Umbilical cord (tissue), 2 donors: Measurements from ENCODE around the gene CTSS. TPM values are rescaled to one million over a fixed set of nuclear protein-coding genes. Genes with fewer than 3 reads are reported as not detected.
A peak's percentile ranks its signal among the peaks of the same experiment; 100 is the strongest.
"Not testable (repeated sequence)": the region's sequence is repeated elsewhere in the genome, so short reads cannot be mapped to it uniquely, and the experiment has no call there.

ENCODE experiments used
- DNase-seq: peaks from one replicate; pipeline ENCODE4 v3.0.0-alpha.2; 2015; ENCODE audit warnings: low spot score
- total RNA-seq: library from RNA; depleted of rRNA; stranded (reverse); fragments of >200 nt; gene quantifications from one replicate; pipeline ENCODE4 v1.2.3, GENCODE V29; 2014; ENCODE audit warnings: low replicate concordance; ENCODE audit not compliant: insufficient read depth

CTSS gene
- total RNA-seq, 1 donor from 2014 or later, result 64.5 TPM

DNA sequence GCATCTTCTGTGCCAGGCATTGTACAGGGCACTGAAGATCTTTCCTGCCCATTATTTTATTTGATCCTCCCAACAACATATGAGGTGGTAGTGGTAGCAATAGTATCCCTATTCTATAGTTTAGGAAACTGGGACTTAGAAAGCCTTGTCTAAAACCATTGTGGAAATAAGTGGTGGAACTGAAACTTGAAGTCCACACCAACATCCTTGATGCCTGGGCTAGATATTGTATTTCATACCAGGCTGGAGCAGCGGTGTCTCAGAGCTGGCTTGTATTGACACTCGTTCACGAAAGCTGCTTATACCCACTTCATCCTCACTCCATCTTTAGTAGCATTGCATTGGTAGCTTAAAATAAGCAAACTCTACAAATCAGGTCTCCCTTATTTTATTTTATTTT is 9.7 kb upstream of the CTSS start:
- no peak for DNase-seq

DNA sequence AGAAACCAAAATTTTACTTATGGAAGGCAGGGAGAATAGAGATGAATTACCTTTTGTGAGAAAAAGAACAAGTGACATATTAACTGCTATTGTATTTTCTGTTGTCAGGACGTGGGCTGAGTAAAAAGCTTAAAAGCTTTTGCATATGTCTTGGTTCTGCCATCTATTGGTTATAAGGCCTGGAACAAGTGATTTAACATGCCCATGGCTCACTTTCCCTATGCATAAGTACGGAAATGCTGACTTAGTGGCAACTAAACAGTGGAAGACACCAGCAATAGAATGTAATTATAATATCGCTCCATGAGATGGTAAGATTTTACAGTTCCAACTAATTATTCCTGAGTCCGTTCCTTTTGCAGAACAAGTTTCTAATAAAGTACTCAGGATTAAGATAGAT is 6.7 kb upstream of the CTSS start:
- no peak for DNase-seq

DNA sequence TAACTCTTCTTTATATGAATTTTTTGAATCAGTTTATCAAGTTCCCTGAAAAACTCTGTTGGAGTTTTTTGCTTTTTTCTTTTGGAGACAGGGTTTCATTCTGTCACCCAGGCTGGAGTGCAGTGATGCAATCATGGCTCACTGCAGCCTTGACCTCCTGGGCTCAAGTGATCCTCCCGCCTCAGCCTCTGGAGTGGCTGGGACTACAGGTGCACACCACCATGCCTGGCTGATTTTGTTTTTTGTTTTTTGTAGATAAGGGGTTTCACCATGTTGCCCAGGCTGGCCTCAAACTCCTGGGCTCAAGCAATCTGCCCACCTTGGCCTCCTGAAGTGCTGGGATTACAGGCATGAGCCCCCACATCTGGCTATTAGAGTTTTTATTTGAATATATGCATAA is 2.1 kb upstream of the CTSS start:
- not testable (repeated sequence) for DNase-seq

DNA sequence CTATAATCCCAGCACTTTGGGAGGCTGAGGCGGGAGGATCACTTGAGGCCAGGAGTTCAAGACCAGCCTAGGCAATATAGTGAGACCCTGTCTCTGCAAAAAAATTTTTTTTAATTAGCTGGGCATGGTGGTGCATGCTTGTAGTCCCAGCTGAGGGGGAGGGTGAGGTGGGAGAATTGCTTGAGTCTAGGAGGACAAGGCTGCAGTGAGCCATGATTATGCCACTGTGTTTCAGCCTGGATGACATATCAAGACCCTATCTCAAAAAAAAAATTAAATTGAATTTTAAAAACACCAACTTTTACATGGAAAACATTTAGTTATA is 361 bp upstream of the CTSS start:
- DNase-seq, result not testable (repeated sequence)

DNA sequence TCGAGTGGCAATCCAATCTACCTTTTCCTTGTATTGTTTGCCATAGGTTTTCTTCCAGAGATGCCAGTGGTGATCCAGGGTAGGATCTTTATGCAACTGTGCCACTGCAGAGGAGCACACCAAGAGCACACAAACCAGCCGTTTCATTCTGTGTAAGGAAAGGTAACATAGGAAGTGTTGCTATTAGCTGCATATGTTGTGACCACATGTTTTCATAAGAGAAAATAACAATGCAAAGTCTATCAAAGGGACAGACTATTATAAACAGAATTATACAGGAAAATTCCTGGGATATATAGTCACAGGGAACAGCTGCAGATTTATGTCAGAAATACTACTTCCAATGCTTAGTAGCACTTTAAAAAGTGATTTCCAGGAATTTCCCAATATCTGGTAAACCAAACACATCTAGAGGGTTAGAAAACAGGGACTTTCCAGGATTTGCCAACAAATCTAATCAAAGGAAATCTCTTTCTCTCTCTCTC is 919 bp downstream of the CTSS start:
- peak; percentile 33 for DNase-seq

DNA sequence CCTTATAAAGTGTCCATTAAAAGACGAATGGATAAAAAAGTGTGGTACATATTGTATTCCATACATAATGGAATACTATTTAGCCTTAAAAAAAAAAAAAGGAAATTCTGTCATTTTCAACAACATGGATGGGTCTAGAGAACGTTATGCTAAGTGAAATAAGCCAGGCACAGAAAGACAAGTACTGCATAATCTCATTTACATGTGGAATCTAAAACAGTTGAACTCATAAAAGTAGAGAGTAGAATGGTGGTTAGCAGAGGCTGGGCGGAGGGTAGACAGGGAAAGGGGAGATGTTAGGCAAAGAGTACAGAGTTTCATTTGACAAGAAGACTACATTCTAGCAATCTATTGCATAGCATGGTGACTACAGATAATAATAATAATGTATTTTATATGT is 2.6 kb downstream of the CTSS start:
- no peak for DNase-seq

DNA sequence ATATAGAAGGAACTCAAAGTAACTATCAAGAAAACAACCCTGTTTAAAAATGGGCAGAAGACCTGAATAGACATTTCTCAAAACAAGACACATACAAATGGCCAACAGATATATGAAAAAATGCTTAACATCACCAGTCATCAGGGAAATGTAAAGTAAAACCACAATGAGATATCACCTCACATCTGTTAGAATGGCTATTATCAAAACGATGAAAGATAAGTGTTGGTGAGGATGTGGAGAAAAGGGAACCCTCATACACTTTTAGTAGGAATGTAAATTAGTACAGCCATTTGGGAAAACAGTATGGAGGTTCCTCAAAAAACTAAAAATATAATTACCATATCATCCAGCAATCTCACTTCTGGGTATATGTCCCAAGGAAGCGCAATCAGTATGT is 3.0 kb downstream of the CTSS start:
- DNase-seq, result no peak

DNA sequence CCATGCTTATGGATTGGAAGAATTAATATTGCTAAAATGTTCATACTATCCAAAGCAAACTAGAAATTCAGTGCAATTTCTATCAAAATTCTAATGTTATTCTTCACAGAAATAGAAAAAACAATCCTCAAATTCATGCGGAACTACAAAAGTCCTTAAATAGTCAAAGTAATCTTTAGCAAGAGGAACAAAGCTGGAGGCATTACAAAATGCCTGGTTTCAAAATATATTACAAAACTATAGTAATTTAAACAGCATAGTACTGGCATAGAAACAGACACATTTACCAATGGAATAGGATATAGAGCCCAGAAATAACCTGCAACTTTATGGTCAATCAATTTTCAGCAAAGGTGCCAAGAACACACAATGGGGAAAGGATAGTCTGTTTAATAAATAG is 3.8 kb downstream of the CTSS start:
- DNase-seq, result no peak

DNA sequence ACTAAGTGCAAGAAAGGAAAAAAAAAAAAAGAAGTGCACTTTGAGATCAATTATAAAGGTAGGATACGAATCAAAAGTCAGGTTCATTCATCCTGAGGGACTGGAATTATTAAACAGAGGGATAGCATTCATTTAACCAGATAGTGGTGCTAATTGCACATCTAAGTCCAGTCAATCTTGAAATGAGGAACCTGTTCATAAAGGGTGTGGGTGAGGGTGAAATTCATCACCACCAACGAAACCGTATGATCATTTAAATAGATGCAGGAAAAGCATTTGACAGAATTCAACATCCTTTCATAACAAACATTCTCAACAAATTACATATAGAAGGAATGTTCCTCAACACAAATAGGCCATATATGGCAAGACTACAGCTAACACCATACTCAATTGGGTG is 5.6 kb downstream of the CTSS start:
- no peak for DNase-seq

DNA sequence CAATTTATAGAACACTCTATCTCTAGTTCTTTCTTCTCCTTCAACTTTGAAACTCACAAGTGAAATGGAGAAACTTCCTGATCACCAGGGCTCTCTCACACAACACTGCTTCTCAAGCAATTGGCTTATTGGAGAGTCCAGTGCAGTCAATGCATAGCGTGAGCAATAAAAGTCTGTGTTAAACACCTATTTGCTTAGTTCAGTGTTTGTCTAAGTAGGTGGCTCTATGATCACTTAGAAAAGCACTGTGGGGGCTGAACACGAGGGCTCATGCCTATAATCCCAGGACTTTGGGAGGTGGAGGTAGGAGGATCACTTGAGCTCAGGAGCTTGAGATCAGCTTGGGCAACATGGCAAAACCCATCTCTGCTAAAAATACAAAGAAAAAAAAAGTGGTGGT is 12.2 kb downstream of the CTSS start:
- no peak for DNase-seq

DNA sequence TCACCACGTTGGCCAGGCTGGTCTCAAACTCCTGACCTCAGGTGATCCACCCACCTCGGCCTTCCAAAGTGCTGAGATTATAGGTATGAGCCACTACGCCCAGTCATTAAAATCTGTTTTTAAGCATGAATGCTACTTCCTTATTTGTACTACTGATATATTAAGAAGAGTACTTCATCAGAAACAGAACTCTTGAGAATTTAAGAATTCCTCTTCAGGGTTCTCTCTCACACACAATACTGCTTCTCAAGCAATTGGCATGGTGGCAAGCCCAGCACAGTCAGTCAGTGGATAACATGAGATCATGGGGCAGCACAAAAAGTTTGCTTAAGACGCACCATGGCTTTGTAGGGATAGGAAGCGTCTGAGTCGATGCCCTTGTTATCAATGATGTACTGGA is 14.1 kb downstream of the CTSS start:
- DNase-seq, result no peak

DNA sequence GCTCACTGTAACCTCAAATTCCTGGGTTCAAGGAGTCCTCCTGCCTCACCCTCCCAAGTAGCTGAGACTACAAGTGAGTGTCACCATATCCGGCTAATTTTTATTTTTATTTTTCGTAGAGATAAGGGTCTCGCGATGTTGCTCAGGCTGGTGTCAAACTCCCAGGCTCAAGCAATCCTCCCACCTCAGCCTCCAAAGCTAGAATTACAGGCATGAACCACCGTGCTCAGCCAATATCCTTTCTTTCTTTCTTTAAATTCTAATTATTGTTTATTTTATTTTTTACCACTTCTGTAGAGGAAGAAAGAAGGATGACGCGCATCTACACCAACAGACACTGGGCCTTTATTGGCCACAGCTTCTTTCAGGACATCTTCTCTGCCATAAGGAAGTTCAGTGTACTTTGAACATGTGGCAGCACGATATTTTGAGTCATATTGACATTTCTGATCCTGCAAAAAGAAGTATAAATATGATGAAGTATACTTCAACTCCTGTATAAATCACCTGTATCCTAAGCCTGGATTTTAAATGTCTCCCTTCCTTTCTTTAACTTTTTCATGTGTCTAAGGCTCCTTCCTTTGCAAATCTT is 15.8 kb downstream of the CTSS start:
- DNase-seq, result no peak

DNA sequence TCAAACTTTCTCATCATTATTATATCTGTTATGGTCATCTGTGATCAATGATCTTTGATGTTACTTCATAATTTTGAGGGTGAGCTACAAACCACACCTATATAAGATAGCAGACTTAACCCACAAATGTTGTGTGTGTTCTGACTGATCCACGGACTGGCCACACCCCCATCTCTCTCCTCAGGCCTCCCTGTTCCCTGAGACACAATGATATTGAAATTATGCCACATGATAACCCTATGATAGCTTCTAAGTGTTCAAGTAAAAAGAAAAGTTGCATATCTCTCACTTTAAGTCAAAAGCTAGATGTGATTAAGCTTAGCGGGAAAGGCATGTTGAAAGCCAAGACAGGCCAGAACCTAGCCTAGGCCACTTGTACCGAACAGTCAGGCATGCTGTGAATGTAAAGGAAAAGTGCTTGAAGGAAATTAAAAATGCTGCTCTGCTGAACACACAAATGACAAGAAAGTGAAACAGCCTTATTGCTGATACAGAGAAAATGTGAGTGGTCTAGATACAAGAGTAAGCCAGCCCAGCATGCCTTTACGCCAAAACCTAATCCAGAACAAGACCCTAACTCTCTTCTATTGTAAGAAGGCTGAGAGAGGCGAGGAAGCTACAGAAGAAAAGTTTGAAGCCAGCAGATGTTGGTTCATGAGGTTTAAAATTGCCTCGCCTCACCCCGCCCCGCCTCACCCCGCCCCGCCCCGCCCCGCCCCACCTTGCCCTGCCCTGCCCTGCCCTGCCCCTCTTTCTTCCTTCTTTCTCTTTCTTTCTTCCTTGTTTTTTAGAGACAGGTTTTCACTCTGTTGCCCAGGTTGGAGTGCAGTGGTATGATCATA is 16.5 kb downstream of the CTSS start:
- no peak for DNase-seq

DNA sequence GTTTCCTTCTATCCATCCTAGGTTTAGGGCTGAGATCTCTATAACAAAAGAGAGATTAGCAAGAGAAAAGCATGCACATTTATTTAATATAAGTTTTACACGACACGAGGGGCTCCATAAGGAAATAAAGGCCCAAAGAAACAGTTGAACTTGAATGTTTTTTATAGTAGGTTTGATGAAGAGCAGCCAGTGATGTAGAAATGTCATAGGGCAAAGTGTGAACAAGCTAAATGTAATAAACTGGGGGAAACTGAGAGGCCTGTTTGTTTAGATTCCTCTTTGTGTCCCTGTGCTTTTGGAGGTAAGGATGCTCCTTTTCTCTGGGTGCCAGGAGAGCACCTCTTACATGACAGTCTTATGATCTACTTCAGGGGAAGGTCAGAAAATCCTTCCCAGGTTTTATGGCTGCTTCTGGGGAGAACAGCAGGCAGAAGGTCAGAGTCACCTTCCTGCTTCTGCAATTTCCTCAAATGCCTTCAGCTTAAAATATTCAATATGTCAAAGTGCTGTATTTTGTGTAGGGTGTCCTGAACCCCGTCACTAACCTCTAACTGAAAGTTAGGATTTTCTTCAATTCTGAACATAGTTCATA is 35.4 kb downstream of the CTSS start:
- no peak for DNase-seq

DNA sequence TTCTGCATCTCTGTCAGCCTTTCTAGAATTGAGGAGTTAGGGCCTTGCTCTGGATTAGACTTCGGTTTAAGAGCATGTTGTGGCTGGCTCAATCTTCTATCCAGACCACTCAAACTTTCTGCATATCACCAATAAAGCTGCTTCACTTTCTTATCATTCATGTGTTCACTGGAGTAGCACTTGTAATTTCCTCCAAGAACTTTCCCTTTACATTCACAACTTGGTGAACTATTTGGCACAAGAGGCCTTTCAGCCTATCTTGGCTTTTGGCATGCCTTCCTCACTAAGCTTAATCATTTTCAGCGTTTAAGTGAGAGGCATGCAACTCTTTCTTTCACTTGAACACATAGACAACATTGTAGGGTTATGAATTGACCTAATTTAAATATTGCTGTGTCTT is 41.2 kb downstream of the CTSS start:
- DNase-seq, result no peak

DNA sequence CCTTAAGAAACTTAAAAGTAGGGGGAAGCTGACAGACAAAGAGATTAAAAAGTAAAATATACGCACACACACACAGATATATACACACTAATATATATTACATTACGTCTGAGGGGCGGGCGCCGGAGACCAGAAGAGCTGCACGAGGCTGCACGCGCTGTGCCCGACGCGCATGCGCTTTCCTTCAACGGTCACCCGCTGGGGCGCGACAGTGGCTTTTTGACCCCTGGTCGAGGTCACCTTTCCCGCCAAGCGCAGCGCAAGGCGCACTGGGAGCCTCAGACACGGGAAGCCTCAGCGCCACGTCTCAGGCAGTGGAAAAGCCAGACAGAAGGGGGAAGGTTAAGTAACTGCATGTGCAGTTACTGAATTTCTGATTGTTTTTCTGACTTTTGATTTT is 44.9 kb downstream of the CTSS start, which contains the start of gene HORMAD1:
Gene HORMAD1, minus strand, starts transcription at position 193 of the 400 bp plus-strand sequence. CDS start 1,390 bp downstream, outside the sequence.
- no peak for DNase-seq

DNA sequence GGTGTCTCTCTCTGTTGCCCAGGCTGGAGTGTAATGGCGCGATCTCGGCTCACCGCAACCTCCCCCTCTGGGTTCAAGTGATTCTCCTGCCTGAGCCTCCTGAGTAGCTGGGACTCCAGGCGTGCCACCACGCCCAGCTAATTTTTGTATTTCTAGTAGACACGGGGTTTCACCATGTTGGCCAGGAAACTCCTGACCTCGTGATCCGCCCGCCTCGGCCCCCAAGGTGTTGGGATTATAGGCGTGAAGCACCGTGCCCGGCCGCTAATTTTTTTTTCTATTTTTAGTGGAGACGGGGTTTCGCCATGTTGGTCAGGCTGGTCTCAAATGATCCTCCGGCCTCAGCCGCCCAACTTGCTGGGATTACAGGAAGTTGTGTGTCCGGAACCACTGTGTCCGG is 45.5 kb downstream of the CTSS start:
- no peak for DNase-seq

DNA sequence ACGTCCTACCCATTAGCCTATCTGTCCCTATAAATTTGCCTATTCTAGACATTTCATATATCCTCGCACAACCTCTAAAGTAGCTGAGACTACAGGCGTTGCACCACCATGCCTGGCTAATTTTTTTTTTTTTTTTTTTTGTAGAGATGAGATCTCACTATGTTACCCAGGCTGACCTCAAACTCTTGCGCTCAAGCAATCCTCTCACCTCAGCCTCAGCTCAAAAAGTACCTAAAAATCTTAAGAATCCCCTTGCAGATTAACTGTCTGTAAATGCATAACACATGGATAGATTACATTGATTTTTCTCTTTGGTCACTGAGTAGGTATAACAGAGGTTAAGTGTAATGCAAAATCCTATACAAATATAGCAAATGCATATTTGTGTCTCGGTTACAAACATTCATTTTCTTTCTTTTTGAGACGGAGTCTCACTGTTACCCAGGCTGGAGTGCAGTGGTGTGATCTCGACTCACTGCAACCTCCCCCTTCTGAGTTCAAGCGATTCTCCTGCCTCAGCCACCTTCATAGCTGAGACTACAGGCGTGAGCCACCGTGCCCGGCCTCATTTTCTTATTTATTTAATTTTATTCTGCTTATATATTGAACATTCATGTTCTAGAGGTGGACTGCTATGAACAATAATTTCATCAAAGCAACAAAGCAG is 47.2 kb downstream of the CTSS start:
- DNase-seq, result no peak

DNA sequence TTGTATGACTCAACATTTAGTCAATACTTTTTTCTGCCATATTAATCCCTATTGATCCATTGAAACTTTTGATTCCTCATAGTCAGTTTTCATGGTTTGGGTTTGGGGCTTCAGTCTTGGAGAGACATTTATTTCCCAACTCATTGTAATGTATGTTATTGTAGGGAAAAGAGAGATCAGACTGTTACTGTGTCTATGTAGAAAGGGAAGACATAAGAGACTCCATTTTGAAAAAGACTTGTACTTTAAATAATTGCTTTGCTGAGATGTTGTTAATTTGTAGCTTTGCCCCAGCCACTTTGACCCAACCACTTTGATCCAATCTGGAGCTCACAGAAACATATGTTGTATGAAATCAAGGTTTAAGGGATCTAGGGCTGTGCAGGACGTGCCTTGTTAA is 56.5 kb downstream of the CTSS start:
- DNase-seq, result not testable (repeated sequence)

DNA sequence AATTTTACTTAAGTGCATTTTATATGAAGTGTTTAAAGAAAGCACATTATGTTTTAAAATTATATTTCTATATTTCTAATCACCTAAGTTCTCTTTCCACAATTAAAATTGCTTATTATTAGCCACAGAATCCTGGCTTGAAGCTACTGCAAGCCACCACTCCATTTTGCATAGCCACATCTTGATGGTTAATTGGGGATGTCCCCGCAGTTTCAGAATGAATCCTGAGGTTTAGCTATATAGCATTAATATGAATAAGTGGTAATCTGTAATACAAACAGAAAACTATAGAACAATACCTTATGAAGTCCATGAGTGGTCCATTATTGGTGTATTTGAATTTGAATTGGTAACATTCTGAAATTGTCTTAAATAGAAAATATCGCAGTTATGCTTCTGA is 57.0 kb downstream of the CTSS start:
- no peak for DNase-seq

DNA sequence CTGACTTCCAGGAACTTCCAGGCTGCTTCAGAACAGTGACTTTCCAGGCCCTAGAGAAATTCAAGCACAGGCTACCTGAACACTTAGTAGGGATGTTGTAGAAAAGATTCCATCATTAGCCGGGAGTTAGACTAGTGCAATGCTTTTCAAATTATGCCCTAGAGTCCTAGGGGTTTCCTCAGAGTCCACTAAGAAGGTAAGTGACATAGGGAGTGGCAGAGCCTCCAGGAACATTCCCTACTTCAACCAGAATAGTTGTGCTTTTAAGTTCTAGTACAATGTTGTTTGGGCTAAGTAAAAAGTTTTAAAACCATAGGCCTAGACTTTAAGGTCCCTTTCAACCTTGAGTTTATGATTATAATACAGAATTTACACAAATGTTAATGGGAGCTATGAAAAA is 59.5 kb downstream of the CTSS start:
- DNase-seq, result no peak

DNA sequence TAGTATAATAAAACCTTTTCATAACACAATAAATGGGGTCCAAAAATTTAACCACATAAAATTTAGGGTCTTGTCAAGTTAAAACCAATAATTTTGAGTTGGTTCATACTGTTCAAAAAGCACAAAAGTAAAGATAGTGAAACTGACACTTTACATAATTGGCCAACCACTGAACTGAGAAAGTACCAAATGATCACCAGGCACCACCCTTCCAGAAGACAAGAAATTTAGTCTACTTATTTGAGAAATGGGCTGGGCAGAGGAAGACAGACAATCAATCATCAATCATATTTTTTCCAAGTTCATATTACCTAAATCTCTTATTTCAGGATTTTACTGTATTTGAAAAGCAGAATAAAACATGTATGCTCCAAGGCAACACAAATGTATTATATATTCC is 62.2 kb downstream of the CTSS start:
- no peak for DNase-seq
